Measurements from ENCODE around the gene COL28A1.
A peak's percentile ranks its signal among the peaks of the same experiment; 100 is the strongest.

Gene COL28A1

DNA sequence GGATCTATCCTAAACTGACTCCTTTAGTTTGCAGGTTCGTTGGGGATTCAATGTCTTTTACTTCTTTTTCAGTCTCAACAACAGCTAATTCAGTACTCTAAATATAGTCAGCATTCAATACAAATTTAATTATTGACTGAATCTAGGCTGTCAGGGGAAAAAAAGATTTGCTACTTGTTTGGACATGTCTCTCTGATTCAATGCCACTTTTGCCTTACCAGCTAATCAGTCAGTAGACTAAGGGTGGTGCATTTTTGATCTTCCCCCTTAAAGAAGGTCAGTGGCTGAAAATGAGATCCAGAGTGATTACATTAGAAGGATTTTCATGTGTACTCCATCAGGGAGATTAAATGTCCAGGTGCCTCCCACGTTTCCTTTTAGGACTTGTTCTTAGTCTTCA lies 208.2 kb downstream of the COL28A1 start:
- in situ Hi-C loops (cut with MboI; ENCODE audit: low pct_unique_long_range_greater_than_20kb, low sequenced_read_pairs, unreplicated experiment), result no loop called here
- TF ChIP-seq, protein P1, sequence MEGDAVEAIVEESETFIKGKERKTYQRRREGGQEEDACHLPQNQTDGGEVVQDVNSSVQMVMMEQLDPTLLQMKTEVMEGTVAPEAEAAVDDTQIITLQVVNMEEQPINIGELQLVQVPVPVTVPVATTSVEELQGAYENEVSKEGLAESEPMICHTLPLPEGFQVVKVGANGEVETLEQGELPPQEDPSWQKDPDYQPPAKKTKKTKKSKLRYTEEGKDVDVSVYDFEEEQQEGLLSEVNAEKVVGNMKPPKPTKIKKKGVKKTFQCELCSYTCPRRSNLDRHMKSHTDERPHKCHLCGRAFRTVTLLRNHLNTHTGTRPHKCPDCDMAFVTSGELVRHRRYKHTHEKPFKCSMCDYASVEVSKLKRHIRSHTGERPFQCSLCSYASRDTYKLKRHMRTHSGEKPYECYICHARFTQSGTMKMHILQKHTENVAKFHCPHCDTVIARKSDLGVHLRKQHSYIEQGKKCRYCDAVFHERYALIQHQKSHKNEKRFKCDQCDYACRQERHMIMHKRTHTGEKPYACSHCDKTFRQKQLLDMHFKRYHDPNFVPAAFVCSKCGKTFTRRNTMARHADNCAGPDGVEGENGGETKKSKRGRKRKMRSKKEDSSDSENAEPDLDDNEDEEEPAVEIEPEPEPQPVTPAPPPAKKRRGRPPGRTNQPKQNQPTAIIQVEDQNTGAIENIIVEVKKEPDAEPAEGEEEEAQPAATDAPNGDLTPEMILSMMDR (IDR thresholded peaks at IDR 0.05; ENCODE audit: extremely low read depth, insufficient read depth, missing control alignments), result no peak
- no peak for DNase-seq (ENCODE audit: low spot score)

- in situ Hi-C loops (cut with MboI; ENCODE audit: low pct_unique_long_range_greater_than_20kb, low sequenced_read_pairs, unreplicated experiment), result no loop called here
- TF ChIP-seq, protein P1 (IDR thresholded peaks at IDR 0.05; ENCODE audit: extremely low read depth, insufficient read depth, missing control alignments), result no peak
- no peak for DNase-seq (ENCODE audit: low spot score)
Measured at GRCh38 chr7:7324698-7325097, 211.0 kb downstream of the COL28A1 start.

- no peak for DNase-seq (ENCODE audit: low spot score)
- in situ Hi-C loops (cut with MboI; ENCODE audit: low pct_unique_long_range_greater_than_20kb, low sequenced_read_pairs, unreplicated experiment), result no loop called here
- TF ChIP-seq, protein P1 (IDR thresholded peaks at IDR 0.05; ENCODE audit: extremely low read depth, insufficient read depth, missing control alignments), result no peak
Measured at GRCh38 chr7:7323921-7324320, 211.8 kb downstream of the COL28A1 start.

GRCh38 chr7:7323352-7323751 lies 212.3 kb downstream of the COL28A1 start:
- in situ Hi-C loops (cut with MboI; ENCODE audit: low pct_unique_long_range_greater_than_20kb, low sequenced_read_pairs, unreplicated experiment), result no loop called here
- DNase-seq (ENCODE audit: low spot score), result no peak
- TF ChIP-seq, protein P1 (IDR thresholded peaks at IDR 0.05; ENCODE audit: extremely low read depth, insufficient read depth, missing control alignments), result no peak

GRCh38 chr7:7321681-7322080 lies 214.0 kb downstream of the COL28A1 start:
- TF ChIP-seq, protein P1 (IDR thresholded peaks at IDR 0.05; ENCODE audit: extremely low read depth, insufficient read depth, missing control alignments), result no peak
- in situ Hi-C loops (cut with MboI; ENCODE audit: low pct_unique_long_range_greater_than_20kb, low sequenced_read_pairs, unreplicated experiment), result no loop called here
- DNase-seq (ENCODE audit: low spot score), result peak; percentile 54

DNA sequence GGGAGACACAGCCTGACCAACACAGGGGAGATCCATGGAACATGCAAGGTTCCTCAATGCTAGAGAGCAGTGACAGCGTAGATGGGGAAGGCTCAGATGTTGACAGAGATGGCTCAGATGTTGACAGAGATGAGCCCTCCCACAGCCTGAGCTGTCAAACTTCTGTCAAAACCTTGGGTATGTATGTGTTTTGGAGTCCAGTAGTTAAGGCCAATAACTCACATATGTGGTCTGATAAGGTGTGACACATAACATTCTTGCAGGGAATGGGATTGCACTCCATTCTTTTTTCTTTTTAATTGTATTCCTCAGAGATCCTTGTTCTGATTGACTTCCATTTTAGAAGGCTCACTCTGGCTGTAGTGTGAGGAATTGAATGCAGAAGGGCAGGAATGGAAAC lies 217.1 kb downstream of the COL28A1 start:
- in situ Hi-C loops (cut with MboI; ENCODE audit: low pct_unique_long_range_greater_than_20kb, low sequenced_read_pairs, unreplicated experiment), result no loop called here
- TF ChIP-seq, protein P1 (IDR thresholded peaks at IDR 0.05; ENCODE audit: extremely low read depth, insufficient read depth, missing control alignments), result no peak
- no peak for DNase-seq (ENCODE audit: low spot score)

- DNase-seq (ENCODE audit: low spot score), result no peak
- in situ Hi-C loops (cut with MboI; ENCODE audit: low pct_unique_long_range_greater_than_20kb, low sequenced_read_pairs, unreplicated experiment), result no loop called here
- TF ChIP-seq, protein P1 (IDR thresholded peaks at IDR 0.05; ENCODE audit: extremely low read depth, insufficient read depth, missing control alignments), result no peak
Measured at GRCh38 chr7:7317850-7318249, 217.8 kb downstream of the COL28A1 start.

Measured in GM13977 (cell line).